ENCODE measurements around the gene SLC28A2. TPM values are rescaled to one million over a fixed set of nuclear protein-coding genes. Genes with fewer than 3 reads are reported as not detected.

SLC28A2 gene
- total and polyA plus RNA-seq, 8 donors, result 0.06 to 48.8 (median 1.8) TPM; not detected in 1

DNA sequence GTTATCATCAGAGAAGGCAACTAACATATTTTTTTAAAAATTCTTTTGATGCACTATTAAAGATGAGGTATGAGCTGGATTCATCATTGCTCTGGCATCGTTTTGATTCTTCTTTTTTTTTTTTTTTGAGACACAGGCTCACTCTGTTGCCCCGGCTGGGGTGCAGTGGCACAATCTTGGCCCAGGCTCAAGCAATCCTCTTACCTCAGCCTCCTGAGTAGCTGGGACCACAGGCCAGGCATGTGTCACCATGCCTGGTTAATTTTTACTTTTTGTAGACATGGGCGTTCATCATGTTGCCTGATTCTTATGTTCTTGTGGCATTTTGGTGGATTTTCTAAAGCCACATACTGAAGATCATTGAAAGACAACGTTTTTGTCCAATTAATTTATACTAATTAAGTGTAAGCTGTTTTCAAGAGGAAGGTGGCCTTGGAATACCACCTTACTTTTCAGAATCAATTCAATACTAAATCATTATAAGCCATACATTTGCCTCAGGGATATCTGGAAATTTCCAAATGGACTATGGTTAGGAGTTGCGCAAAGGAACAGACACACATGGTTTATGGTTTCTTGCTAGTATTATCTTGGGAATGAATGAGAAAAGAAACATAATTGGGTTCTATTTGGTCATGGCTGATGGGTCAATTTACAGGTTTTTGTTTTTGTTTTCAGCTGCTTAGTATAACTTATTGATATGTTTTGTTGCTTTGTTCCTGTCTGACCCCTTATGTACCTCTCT is 22.8 kb downstream of the SLC28A2 start:
- no peak overlapping the region for H3K27ac ChIP-seq
- no peaks in the 10 kb centered on the region for H3K27me3 ChIP-seq
- intact Hi-C loops (cut with DNase I; ENCODE audit: low total_unique reads), result no loop called here
- no peak for TF ChIP-seq EP300 (IDR thresholded peaks at IDR 0.05)
- no peaks in the 10 kb centered on the region for H3K36me3 ChIP-seq
- H3K9me3 ChIP-seq, result no peaks in the 10 kb centered on the region
- 79 to 91% (median 82%) methylated on average over 5 of the region's 5 CpGs for WGBS, 5 donors
- H3K4me1 ChIP-seq, result peaks cover 8 to 15% (median 13%) of the 10 kb centered on the region in 4 donors
- no peak overlapping the region for H3K4me3 ChIP-seq
- no peak for DNase-seq

DNA sequence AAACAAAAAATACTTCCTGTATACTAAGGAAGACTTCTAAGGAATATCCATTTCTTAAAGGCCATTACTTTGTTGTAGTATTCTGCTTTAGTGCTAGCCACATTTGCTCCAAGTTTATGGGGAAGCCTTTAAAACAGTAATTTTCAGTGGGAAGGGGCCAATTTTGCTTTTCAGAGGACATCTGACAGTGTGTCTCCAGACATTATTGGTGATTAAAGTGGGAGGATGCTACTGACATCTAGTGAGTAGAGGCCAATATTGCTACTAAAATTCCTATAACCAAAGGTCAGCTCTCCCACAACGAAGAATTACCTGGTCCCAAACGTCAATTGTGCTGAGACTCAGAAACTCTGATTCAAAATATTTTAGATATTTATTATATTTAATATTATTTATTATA is 24.8 kb downstream of the SLC28A2 start:
- intact Hi-C loops (cut with DNase I; ENCODE audit: low total_unique reads), result no loop called here
- Histone ChIP-seq H3K27ac (no peak overlapping the region), H3K9me3 (no peaks in the 10 kb centered on the region), H3K4me3 (no peak overlapping the region), H3K4me1 (peaks cover 8 to 21% (median 19%) of the 10 kb centered on the region in 4 donors), H3K27me3 (no peaks in the 10 kb centered on the region), H3K36me3 (no peaks in the 10 kb centered on the region)
- 2 to 6% (median 3%) methylated on average over 2 of the region's 2 CpGs for WGBS, 5 donors
- peak in 1 of 2 donors; percentile 61 for DNase-seq
- TF ChIP-seq EP300 (IDR thresholded peaks at IDR 0.05), result no peak
- TF ChIP-seq, protein P1, sequence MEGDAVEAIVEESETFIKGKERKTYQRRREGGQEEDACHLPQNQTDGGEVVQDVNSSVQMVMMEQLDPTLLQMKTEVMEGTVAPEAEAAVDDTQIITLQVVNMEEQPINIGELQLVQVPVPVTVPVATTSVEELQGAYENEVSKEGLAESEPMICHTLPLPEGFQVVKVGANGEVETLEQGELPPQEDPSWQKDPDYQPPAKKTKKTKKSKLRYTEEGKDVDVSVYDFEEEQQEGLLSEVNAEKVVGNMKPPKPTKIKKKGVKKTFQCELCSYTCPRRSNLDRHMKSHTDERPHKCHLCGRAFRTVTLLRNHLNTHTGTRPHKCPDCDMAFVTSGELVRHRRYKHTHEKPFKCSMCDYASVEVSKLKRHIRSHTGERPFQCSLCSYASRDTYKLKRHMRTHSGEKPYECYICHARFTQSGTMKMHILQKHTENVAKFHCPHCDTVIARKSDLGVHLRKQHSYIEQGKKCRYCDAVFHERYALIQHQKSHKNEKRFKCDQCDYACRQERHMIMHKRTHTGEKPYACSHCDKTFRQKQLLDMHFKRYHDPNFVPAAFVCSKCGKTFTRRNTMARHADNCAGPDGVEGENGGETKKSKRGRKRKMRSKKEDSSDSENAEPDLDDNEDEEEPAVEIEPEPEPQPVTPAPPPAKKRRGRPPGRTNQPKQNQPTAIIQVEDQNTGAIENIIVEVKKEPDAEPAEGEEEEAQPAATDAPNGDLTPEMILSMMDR (IDR thresholded peaks at IDR 0.05), result peak in 3 of 7 experiments; percentile 6 to 43 (median 32)

DNA sequence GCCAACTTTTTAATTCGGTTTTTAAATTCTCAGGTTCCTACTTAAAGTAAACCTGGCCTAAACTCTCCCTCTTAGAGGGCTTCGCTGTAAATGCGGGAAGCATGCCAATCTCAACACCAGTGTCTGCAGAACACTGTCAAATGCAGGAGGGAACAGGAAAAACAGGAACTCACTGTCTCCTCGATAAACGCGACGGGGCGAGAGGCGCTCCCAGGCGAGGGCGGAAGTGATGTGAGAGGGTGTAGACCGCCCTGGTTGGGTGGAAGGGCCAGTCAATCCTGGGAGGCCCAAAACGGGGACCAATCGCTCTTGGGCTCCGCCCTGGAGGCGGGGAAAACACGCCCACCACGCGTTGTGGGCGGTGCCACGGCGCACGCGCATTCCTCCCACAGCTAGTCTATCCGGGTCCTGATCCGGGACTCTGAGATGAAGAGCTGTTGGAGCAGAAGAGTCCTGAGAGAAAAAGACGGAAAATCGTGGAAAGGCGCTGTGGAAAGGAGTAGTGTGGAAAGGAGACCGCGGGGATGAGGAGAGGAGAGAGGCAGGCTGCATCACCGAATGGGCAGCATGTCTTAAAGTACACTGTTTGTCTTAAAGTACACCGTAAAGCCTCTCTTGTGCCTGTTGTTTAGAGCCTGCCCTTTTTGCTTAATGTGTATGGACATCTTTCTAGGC is 27.1 kb downstream of the SLC28A2 start:
- DNase-seq, result peak; percentile 98 to 99
- Histone ChIP-seq H3K9me3 (no peaks in the 10 kb centered on the region), H3K36me3 (no peaks in the 10 kb centered on the region), H3K27me3 (no peaks in the 10 kb centered on the region), H3K4me1 (peaks cover 8 to 21% (median 19%) of the 10 kb centered on the region in 4 donors), H3K4me3 (peak overlapping the region; percentile 47 to 63 (median 56)), H3K27ac (peak overlapping the region; percentile 83 to 90 (median 87))
- TF ChIP-seq, protein P1 (IDR thresholded peaks at IDR 0.05), result peak in 1 of 7 experiments; percentile 29
- TF ChIP-seq EP300 (IDR thresholded peaks at IDR 0.05), result no peak
- TF ChIP-seq POLR2A (IDR thresholded peaks at IDR 0.05), result peak in 1 of 4 donors; percentile 57
- TF ChIP-seq POLR2AphosphoS5 (IDR thresholded peaks at IDR 0.05), result peak; percentile 88 to 98 (median 97)
- intact Hi-C loops (cut with DNase I; ENCODE audit: low total_unique reads), result no loop called here
- 0 to 3% (median 0%) methylated on average over 32 to 33 of the region's 33 CpGs for WGBS, 5 donors

DNA sequence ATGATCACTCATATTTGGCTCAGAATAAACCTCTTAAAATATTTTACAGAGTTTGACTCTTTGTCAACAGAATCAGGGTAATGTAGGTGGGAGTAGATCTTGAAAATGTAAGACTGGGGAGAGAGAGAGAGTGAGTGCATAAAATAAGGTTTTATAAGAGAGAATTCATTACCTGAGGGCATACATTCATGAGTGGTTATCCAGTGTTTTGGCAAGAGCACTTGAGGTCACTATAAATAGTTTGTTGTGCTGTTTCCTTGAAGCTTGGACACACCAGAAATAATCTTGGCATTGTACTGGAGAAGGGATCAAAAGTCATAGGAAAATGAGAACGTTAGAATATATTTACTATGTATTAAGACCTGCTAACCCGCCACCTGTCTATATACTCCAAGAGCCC is 33.4 kb downstream of the SLC28A2 start:
- H3K4me3 ChIP-seq, result no peak overlapping the region
- no peak overlapping the region for H3K27ac ChIP-seq
- no peaks in the 10 kb centered on the region for H3K36me3 ChIP-seq
- intact Hi-C loops (cut with DNase I; ENCODE audit: low total_unique reads), result no loop called here
- TF ChIP-seq POLR2A (IDR thresholded peaks at IDR 0.05) (no peak), POLR2AphosphoS5 (IDR thresholded peaks at IDR 0.05) (no peak), EP300 (IDR thresholded peaks at IDR 0.05) (no peak)
- TF ChIP-seq, protein P1 (IDR thresholded peaks at IDR 0.05), result no peak
- H3K4me1 ChIP-seq, result peaks cover 0 to under 1% (median 0%) of the 10 kb centered on the region in 4 donors
- no peak for DNase-seq
- no peaks in the 10 kb centered on the region for H3K9me3 ChIP-seq
- no peaks in the 10 kb centered on the region for H3K27me3 ChIP-seq
- 44 to 54% (median 47%) methylated on average over 2 of the region's 2 CpGs for WGBS, 5 donors

All from stomach (tissue), 9 donors.